MV-4-11 (cell line): ENCODE results near the gene KRTAP4-6.
"Not testable (repeated sequence)": the region's sequence is repeated elsewhere in the genome, so short reads cannot be mapped to it uniquely, and the experiment has no call there.

ENCODE experiments used
- DNase-seq: peaks from one replicate; lab custom pipeline; 2025; lab: John Stamatoyannopoulos, UW

Gene KRTAP4-6

GRCh38 chr17:41147531-41148204 is 7.3 kb upstream of the KRTAP4-6 start:
- no peak for DNase-seq

DNA sequence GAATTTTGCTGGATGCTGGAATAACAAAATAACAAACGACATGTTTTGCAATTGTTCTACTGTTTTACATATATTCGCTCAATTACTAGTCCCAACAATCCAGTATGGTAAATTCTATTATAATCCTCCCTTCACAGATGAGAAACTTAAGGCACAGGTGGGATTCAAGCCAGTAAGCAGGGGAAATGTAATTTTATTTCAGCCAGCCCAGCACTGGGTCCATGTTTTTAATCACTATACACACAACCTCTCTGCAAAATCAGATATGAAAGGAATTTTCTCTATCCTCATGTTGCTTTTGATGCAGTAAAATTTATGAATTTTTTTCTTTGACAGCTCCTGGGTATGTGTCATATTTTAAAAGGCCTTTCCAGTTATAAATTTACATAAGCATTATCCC is 4.9 kb upstream of the KRTAP4-6 start:
- no peak for DNase-seq

DNA sequence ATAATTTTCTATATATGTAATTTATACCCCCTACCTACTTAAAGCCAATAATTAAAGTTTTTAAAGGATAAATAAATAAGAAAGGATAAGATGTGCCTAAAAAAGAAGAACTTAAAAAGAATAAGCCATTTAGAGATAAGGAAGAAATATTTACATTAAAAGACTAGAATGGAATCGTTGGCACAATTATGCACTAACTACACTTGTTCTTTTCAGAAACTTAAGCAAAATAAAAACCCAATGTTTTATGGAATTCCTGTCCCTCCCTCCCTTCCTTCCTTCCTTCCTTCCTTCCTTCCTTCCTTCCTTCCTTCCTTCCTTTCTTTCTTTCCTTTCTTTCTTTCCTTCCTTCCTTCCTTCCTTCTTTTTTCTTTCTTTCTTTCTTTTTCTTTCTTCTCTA is 4.5 kb upstream of the KRTAP4-6 start:
- no peak for DNase-seq

DNA sequence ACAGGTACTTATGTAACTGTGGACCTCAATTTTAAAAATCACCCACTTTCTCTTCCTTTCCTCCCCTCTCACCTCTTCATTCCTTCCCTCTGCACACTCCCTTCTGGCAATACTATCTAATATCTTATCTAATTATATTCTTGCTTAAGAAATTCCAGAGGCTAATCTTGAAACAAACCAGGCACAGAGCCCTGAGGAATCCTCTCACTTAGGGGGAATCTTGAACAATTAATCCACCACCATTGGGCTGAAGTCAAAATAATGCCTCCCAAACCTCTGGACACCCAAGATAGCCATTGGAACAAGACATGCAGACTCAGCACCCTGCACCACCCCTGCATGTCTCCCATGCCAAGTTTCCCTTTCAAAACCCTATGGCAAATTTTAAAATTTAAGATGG is 1.0 kb upstream of the KRTAP4-6 start:
- no peak for DNase-seq

DNA sequence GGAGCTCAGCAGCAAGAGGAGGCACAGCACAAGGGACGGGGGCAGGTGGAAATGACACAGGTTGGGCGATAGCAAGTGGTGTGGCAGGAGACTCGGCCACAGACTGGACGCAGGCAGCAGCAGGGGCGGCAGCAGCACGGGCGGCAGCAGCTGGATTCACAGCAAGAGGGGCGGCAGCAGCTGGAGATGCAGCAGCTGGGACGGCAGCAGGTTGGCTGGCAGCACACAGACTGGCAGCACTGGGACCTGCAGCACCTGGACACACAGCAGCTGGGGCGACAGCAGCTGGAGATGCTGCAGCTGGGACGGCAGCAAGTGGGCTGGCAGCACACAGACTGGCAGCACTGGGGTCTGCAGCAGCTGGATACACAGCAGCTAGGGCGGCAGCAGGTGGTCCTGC is 479 bp downstream of the KRTAP4-6 start:
- not testable (repeated sequence) for DNase-seq

- DNase-seq = no peak
Observed at GRCh38 chr17:41133880-41134735, 6.2 kb downstream of the KRTAP4-6 start.

GRCh38 chr17:41131979-41132378 is 8.4 kb downstream of the KRTAP4-6 start:
- no peak for DNase-seq

GRCh38 chr17:41127371-41127770 is 13.0 kb downstream of the KRTAP4-6 start:
- DNase-seq = no peak

GRCh38 chr17:41126412-41126811 is 13.9 kb downstream of the KRTAP4-6 start:
- no peak for DNase-seq

DNA sequence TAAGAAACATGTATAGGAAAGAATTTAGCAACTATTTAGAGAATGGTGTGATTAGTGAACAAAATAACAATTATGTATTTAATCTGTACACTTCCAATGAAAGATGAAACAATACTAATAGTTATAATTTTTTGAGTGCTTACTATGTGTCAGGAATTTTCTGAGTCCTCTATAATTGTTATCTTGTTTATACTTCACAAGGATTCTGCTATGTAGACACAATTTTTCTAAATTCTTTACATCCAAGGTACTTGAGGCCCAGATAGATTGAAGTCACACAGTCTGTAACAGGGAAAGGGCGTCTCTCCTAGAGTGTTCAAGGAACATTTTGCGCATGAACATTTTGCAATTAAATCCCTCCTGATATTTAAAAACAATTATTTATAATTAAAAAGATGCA is 15.3 kb downstream of the KRTAP4-6 start:
- no peak for DNase-seq

DNA sequence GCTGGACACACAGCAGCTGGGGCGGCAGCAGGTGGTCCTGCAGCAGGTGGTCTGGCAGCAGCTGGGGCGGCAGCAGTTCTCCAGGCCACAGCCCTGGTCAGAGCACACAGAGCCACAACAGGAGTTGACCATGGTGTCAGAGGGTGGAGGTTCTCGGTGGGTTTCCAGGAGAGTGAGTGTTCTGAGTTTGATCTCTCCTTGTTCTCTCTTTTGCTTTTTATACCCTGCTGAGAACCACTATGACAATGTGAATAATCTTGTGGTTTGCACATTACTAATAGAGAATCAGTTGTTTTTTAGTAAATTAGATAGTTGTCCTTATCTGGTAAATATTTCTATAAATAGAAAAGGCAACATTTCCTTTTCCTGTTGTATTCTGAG is 16.4 kb downstream of the KRTAP4-6 start, which contains the start of gene KRTAP4-12:
Gene KRTAP4-12, minus strand, starts transcription at position 192 of the 381 bp plus-strand sequence. Its CDS starts 60 bp downstream, at position 132.
- not testable (repeated sequence) for DNase-seq

- not testable (repeated sequence) for DNase-seq
Observed at GRCh38 chr17:41123292-41123990, 16.9 kb downstream of the KRTAP4-6 start.

DNA sequence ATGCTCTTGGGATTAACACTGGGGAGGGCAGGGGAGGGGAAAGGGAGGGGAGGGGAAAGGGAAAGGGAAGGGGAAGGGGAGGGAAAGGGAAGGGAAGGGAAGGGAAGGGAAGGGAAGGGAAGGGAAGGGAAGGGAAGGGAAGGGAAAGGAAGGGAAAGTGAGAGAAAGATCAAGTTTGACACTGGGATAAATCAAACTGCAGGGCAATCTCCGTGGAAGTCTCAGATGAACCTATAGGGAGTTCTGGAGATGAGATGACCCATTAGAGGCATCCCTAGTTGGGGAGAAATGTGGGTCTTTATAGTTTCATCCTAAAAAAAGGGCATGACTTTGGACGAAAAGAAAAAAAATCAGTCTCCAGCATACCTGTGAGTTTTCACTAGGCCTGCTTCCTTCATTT is 18.6 kb downstream of the KRTAP4-6 start:
- DNase-seq = no peak

- peak; percentile 82 for DNase-seq
Observed at GRCh38 chr17:41119696-41120690, 20.4 kb downstream of the KRTAP4-6 start.

DNA sequence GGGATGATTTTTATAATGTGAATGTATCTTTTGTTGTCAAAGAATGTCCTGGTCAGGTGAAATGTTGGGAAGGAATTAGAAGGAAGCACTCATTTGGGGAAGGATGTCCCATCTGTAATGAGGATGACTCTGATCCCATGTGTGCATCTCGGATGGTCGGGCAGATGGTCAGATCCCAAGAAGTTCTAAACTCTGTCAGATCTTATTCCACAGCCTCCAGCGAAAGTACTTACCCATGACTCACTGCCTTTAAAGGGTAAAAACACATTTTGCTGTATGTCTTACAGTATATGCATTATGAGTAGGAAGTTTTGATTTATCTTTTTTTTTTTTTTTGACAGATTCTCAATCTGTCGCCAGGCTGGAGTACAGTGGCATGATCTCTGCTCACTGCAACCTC is 21.6 kb downstream of the KRTAP4-6 start:
- no peak for DNase-seq

DNA sequence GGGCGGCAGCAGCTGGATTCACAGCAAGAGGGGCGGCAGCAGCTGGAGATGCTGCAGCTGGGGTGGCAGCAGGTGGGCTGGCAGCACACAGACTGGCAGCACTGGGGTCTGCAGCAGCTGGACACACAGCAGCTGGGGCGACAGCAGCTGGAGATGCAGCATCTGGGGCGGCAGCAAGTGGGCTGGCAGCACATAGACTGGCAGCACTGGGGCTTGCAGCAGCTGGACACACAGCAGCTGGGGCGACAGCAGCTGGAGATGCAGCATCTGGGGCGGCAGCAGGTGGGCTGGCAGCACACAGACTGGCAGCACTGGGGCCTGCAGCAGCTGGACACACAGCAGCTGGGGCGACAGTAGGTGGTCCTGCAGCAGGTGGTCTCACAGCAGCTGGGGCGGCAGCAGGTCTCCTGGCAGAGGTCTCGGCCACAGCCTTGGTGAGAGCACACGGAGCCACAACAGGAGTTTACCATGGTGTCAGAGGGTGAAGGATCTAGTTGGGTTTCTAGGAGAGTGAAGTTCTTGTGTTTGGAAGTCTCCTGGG is 22.4 kb downstream of the KRTAP4-6 start, which contains the start of gene KRTAP4-11:
Gene KRTAP4-11, minus strand, starts transcription at position 528 of the 541 bp plus-strand sequence. Its CDS starts 58 bp downstream, at position 470.
- not testable (repeated sequence) for DNase-seq

- DNase-seq = peak; percentile 65
Observed at GRCh38 chr17:41116297-41116696, 24.0 kb downstream of the KRTAP4-6 start.

DNA sequence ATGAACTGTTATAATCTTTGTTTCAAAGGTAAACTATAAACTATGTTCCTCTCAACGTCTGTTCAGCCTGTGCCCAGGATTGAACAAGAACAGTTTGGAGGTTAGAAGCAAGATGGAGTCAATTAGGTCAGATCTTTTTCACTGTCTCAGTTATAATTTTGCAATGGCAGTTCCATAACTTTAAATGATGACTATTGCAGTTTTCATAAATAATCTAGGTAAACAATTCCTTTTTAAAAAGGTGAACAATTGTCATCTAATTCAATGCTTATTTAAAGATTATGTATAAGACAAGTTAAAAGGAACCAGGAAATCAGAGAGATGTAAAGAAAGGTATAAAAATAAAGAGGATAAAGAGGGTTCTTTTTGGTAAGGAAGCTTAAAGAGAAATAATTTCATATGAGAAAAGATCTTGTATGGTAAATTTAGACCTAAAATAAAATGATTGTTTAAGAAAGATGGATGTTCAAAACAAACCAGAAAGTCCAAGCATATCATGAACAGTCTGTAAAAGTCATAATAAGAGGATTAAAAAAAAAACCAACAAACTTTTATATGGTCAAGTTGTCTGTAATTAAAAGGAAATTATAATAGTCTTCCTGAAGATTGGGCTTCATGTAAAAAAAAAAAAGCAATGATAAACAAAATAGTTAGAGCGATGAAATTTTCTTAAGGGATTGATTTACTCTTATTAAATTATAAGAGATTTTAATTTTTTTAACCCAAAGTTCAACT is 29.0 kb downstream of the KRTAP4-6 start:
- DNase-seq = no peak

DNA sequence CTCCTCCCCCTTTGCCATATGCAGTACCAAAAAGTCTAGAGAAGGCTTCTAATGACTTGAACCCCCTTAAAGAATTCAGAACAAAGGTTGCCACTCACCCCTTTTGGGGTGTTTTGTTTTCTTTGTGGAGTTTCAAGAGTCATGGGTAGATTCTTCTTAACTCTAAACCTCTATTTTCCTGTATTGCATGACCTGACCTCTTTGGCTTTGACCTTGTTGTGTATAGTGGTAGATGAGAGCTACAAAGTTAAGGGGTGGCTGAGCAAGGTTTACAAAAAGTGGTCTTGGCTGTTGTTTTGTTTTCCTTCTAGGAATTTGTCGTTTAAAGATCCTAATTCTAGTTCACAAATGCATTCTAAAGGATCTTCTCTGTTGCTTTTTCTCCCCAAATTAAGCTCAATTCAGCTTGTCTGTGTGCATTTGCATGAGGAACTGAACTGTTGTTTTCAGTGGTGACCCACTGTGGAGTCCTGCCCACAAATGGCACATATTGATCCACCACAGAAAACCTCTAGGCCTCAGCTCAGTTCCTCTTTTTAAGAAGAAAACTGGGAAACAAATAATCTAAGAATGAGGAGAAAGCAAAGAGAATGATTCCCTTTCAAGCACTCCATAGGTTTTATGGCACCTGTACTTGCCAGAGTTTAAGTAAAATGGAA is 31.5 kb downstream of the KRTAP4-6 start:
- DNase-seq = peak; percentile 72
